NCI-H1694 treated with DMSO at 0.1 percent for 48 hours (cell line): ENCODE measurements around the gene GLT8D2.

Experiments
- DNase-seq: peaks from one replicate; lab custom pipeline; 2025; lab: John Stamatoyannopoulos, UW

The GLT8D2 gene

DNA sequence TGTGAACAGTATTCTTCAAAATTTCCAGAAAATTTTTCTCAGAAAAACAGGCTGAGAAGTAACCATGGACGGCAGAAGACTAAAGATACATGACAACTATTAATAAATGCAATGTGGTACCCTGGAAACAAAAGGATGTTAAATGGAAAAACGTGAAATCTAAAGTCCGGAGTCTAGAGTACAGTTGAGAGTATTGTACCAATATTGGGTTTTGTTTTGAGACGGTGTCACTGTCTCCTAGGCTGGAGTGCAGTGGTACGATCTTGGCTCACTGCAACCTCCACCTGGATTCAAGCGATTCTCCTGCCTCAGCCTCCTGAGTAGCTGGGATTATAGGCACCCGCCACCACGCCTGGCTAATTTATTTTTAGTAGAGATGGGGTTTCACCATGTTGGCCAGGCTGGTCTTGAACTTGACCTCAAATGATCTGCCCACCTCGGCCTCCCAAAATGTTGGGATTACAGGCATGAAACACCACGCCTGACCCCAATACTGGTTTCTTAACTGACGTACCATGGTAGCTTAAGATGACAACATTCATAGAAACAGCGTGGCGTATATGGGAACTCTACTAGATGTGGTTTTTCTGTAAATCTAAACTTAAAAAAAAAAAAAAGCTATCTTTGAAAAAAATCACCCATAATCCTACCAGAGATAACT, 101.1 kb downstream of the GLT8D2 start:
- DNase-seq = no peak

DNA sequence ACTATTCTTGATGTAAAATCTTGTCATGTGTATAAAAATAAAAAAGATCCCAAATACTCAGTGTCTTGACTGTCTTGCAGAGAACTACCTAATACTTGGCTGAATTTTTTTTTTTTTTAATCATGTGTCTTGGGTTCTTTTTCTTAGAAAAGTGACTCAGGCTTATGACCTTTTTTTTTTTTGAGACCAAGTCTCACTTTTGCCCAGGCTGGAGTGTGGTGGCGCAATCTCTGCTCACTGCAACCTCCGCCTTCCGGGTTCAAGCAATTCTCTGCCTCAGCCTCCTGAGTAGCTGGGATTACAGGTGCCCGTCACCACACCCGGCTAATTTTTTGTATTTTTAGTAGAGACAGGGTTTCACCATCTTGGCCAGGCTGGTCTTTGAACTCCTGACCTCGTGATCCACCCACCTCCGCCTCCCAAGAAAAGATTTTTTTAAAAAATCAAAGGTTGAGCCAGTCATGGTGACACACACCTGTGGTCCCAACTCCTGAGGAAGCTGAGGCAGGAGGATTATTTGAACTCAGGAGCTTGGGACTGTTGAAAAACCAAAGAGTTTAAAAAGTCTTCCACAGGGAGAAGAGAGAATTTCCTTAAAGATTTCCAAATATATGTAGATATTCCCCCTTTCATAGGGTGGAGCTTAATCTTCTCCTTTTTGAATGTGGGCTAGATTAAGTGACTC, 102.0 kb downstream of the GLT8D2 start:
- no peak for DNase-seq

DNA sequence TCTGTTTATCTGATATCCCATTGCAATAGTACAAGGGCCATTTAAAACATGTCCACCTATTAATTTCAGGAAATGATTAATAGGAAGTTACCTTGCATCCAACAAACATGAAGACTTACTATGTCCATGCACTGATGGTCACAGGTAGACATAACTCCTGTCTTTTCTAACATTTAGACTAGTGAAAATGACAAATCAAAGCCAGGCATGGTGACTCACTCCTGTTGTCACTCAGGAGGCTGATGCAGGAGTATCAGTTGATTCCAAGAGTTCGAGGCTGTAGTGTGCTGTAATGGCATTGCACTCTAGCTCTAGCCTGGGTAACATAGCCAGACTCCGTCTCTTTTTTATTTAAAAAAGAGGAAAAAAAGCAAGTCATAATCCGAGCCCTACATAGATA, 105.0 kb downstream of the GLT8D2 start:
- no peak for DNase-seq
